Stimulated activated CD8-positive, alpha-beta memory T cell treated with anti-CD3 and anti-CD28 coated beads, Interleukin-15, amount 100 ng/mL, for 4 hours (primary cell): ENCODE results near the gene SEMA3C.

ENCODE experiments used
- DNase-seq, 2 donors: peaks; one replicate each; pipeline ENCODE4 v3.0.0-alpha.2; 2020; ENCODE audit warnings: low read depth in 2 of 2

SEMA3C gene

DNA sequence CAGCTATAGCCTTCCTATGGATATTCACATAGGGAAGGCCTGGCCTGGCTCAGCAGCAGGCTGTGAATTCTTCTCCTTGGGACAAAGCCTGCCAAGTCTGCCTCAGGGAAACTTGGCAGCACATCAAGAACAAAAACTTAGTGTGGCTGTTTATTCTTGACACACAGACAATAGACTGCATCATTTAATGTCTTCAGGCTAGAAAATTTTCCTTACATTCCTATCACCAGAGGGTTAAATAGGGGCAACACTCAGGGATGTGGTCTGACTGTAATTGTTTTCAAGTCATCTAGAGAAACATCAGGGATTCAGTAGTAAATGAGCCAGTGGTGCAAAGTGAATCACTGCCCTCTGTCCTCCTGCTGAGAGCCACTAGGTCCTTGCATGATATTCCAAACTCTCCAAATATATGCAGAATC, 137.3 kb downstream of the SEMA3C start:
- no peak for DNase-seq

- no peak for DNase-seq
Measured at GRCh38 chr7:80781146-80781545, 137.7 kb downstream of the SEMA3C start.

DNA sequence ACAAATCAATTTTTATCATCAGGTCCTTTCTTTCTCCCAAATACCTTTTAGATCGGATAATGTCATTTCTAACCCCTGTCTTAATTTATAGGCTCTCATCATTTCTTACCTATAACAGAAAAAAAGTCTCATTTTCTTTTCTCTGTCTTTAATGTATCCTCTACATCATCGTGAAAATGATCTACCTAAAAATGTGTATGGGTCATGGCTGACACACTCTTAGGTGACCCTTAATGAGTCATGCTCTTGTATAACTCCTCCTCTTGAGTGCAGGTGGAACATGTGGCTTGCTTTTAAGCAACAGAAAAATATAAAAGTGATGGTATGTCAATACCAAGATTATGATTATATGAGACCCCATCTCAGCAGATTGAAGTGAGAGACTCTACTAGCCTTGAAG, 139.4 kb downstream of the SEMA3C start:
- DNase-seq, result no peak

DNA sequence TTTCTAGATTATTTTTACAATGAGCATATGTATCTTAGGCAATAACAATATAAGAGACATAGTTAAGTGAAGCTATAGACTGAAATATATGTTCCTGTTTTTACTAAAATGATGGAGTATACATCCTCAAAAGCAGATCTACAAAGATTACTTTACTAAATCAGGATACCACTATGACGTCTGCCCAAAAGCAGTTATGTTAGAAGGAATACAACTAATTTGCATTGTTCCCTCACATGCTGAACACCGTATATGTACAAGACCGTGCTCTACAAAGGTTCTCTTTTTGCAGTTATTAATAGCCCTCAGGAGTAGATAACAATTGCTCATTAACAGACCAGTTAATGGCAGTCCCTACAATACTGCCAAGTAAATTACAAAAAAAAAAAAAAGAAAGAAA, 143.0 kb downstream of the SEMA3C start:
- no peak for DNase-seq

DNA sequence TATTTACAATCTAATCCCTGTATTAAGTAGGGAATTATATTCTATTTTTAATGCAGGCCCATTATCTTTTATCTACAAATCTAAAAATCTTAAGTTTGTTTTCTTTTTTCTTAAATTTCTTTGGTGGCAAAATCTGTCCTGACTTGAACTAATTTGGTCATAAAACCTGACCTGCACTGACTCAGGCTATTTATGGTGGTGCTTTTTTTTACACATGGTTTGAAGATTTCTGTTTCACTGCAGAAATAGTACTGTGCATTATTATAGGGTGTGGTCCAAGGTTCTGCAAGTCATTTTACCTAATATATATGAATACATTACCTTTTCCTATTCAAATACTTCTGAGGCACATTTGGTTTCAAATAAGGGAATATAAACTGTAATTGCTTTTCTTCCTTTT, 143.4 kb downstream of the SEMA3C start:
- no peak for DNase-seq

- DNase-seq, result no peak
Measured at GRCh38 chr7:80774843-80775242, 144.0 kb downstream of the SEMA3C start.

DNA sequence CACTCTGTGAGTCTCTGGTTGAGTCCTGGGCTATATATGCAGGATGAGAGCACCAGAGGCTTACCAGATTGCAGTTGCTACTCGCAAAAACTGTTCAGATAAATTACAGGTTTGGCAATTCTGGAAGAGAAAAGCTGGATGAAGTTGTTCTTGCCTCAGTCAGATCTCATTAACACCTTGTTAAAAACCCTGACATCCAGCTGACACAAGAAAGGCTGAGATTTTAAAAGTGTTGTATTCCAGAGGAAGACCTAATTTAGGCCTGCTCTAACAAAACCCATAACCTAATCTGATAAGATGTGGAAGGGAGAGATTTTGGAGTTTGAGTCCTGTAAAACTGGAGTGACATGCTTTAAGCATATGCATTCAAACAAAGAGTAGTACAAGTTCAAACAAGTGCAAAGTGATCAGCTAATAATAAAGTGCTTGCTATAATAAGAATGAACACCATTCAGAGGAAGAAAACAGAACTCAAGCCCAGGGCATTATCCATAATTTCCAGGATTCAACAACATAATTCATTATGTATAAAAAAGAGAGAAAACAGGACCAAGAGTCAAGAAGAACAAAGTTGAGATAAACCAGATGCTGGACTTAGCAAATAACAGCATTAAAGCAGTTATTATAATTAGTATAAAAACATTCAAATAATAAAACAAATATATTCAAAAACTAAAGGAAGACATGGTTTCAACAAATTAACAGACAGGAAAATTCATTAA, 144.9 kb downstream of the SEMA3C start:
- DNase-seq, result no peak

DNA sequence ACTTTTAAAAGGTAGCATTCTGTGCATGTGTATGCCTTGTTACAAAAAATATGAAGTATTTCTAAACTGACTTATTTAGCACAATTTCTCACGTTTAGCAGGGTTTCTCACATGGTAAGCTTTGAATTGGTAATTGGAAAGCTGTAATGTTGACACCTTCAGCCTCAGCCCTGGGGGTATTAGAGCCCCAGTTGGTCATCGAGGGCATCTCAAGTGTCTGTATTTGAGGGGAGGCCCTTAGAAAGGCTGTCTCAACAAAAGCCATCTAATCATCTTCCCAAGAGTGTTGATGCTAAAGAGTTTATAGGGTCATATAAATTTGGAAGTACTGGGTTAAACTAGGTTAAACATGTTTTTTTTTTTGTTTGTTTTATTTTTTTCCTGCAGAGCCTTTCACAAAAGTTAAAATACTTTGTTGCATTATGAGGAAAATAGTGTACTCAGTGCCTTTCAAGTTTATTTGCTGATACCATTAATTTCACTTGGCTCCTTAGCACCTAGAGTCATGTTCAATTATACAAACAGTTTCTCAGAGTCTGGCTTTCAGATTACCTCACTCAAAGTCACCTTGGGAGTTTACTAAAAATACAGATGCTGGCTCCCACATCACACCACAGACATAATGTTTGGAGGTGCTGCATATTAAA, 146.4 kb downstream of the SEMA3C start:
- DNase-seq, result no peak

DNA sequence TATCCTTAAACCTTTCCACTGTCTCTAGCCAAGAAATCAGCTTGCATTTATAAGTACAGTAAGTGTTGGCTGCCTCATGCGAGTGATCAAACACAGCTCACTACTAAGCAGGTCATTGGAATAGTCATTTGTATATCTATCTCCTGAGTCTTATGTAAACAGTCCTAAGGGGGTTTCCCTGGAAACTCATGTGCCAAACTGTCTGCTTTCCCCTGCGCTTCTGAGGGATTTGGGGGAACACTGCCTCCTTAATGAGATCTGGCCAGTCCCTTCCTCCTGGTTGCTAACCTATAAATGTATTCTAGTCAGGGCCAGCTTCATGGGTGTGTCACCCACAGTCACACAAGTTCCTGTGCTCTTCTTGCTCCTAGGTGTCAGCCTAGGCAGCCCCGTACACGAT, 147.3 kb downstream of the SEMA3C start:
- DNase-seq, result no peak

DNA sequence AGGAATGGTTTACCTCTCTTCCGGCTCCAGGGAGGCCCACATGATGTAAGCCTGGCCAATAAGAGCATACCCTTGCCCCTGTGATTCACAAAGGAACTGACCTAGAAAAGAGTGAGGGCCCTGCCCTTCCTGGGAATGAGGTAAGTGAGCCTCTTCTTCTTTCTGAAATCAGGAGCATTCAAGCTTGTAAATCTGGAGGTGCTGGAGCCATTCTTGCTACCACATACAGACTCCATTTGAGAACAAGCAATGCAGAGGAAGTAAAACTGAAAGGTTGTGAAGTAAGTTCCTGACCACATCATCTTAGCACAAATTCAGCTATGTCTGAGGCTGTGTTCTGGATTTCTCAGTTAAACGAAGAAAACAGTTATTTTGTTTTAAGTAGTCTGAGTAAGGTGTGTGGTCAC, 148.2 kb downstream of the SEMA3C start:
- DNase-seq, result no peak

GRCh38 chr7:80770061-80770460, 148.8 kb downstream of the SEMA3C start:
- no peak for DNase-seq

DNA sequence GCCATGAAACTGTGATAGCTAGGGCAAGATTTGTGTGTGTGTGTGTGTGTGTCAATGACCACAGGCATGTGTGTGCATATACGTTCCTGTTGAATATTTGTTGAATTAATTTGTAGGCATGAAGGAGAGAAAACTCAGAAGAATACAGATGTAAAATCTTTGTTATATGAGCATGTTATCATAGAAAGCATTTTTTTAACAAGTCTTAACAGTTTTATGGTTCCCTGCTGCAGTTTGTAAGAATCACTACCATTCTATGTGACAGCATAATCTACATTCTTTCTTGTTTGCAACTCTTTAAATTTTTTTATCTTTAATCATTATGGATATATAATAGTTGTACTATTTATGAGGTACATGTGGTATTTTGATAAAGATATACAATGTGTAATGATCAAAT, 150.1 kb downstream of the SEMA3C start:
- no peak for DNase-seq

GRCh38 chr7:80767654-80768053, 151.2 kb downstream of the SEMA3C start:
- DNase-seq, result no peak

- no peak for DNase-seq
Measured at GRCh38 chr7:80766724-80767123, 152.1 kb downstream of the SEMA3C start.

- DNase-seq, result no peak
Measured at GRCh38 chr7:80764132-80764531, 154.7 kb downstream of the SEMA3C start.

GRCh38 chr7:80763704-80764103, 155.1 kb downstream of the SEMA3C start:
- no peak for DNase-seq

DNA sequence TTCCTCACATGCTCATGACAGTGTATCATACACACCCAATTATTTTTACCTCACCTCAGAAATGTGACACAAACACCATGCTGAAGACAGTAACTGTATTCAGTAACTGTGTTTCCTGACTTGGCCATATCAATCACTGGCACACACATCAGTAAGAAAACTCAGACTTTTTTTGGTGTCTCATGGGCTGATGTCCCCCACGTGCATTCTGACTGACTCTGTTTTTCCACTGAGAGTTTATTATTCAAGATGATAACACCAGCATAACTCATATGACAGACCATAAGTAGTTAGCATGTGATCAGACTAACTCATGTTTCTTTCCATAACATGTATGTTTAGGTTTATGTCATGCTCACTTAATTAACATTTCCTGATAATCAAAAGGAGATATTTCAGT, 155.6 kb downstream of the SEMA3C start:
- DNase-seq, result no peak

DNA sequence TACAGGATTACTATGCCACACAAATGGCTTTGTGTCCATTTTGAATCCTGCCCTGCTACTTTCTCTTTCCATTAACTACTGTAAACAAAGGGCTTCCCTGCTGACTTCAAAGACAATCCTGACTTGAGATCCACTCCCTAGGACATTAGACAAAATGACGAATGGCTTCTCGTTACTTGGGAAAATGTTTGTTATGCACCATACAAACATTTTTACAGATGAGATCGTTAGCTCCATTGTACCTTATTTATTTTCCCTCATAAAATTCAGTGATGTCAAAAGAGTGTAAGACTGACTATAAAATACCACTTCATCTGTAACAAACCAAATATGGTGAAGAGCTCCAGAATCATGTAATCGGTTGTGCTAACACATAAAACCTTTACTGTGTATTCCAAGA, 158.6 kb downstream of the SEMA3C start:
- no peak for DNase-seq

GRCh38 chr7:80752954-80753690, 165.7 kb downstream of the SEMA3C start:
- no peak for DNase-seq

DNA sequence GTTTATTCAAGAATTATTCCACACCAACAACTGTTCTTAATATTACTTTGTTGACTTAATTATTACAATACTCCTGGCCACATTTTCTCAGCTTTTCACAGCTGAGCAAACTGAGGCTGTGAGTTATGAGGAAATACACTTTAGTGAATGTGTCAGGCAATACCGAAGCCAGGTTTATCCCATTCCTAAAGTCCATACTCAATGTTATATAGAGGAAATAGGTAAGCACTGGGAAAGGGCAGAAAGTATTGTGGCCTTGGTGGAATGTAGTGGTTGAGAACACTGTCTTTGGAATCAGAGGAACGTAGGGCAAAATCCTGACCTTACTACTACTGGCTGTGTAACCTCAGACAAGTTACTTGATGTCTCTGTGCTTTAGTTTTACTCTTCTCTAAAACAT, 169.6 kb downstream of the SEMA3C start:
- no peak for DNase-seq

GRCh38 chr7:80748363-80749042, 170.3 kb downstream of the SEMA3C start:
- no peak for DNase-seq

- no peak for DNase-seq
Measured at GRCh38 chr7:80740778-80741545, 177.9 kb downstream of the SEMA3C start.
